G401 (cell line): ENCODE results near the gene CCDC3. TPM values are rescaled to one million over a fixed set of nuclear protein-coding genes. Genes with fewer than 3 reads are reported as not detected.

Source experiments
- DNase-seq: peaks from one replicate; pipeline ENCODE4 v3.0.0-alpha.2; 2015; ENCODE audit warnings: low spot score
- in situ Hi-C: cut with HindIII; loops from 2 replicates; pipeline ENCODE4 v1.10.0; 2016; ENCODE audit warnings: low sequenced_read_pairs, mixed read lengths
- total RNA-seq: library from RNA; depleted of rRNA; stranded (reverse); fragments of >200 nt; shearing (Covaris generic); gene quantifications from 2 replicates; pipeline ENCODE4 v1.2.3, GENCODE V29; 2014

Gene CCDC3
- total RNA-seq, 1 experiment from 2014 or later: not detected

GRCh38 chr10:12969951-12970350 is 31.6 kb downstream of the CCDC3 start:
- in situ Hi-C loops: no loop called here
- DNase-seq: no peak

- no peak for DNase-seq
- in situ Hi-C loops: no loop called here
Observed at GRCh38 chr10:12966067-12966466, 35.4 kb downstream of the CCDC3 start.

GRCh38 chr10:12965571-12965970 is 35.9 kb downstream of the CCDC3 start:
- in situ Hi-C loops: no loop called here
- no peak for DNase-seq

DNA sequence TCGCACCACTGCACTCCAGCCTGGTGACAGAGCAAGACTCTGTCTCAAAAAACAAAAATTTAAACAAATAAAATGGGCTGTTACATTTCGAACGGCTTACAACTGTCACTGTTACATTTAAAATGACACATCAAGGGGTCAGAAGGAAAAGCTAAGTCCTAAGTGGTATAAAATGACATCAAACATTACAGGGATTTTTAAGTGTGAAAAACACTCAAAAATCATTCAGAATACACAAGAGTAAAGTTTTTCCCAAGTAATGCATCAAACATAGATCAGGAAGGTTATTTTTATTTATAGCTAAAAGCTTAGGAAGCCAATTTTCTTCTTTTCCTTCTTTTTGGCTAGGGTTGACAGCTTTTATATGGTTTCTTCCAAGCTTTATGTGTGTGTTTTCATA is 39.0 kb downstream of the CCDC3 start:
- no peak for DNase-seq
- in situ Hi-C loops: no loop called here

DNA sequence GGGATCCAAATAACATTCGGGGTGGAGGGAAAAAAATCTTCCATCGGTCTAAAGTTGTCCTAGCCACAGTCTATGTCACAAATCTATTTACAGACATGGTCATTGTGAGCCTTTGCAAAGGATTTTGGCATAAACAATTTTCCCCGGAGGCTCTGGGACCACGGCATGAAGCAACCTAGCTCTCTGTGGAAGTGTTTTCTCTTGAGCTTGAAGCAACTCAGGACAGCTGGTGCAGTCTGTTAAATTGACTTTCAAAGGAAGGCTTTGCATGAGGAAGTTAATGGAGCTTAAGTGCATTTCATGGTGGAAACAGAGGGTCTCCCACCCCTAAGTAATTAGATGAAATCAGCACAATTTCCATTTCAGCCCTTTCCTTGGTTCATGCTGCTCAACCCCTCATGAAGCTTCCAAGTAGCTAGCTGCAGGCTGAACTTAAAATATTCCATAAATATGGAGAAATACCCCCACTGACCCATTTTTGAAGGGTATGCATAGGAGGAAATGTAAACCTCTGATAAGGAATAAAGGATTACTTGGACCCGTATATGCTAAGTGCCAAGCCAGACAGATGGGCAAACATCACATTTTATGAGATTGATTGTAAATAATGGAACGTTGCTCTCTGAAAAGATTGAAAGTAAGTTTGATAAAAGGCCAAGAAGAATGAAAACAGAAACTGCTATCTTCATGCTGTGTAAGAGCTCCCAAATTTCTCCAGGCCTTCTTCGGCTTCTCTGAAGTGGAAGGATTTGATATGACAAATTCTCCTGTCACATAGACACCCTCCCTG is 39.9 kb downstream of the CCDC3 start:
- in situ Hi-C loops: no loop called here
- no peak for DNase-seq

DNA sequence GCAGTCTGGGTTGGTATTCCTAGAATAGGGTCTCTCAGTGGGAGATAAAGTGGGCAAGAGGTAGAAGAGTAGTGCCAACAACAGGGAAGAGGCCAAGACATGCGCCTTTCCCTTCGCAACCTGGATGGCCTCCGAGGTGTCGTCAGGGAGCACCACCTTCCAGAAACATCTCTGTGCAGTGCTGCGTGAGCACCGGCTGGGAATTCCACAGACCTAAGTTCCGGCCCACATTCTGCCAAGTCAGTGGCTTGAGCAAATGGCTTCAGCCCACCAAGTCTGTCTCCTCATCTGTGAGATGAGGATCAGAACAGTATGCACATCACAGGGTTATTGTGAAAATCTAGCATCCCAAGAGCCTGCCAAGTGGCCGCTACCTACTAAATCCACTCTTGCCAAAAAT is 40.6 kb downstream of the CCDC3 start:
- peak; percentile 40 for DNase-seq
- in situ Hi-C loops: no loop called here

GRCh38 chr10:12960334-12960898 is 41.1 kb downstream of the CCDC3 start:
- in situ Hi-C loops: no loop called here
- peak; percentile 8 for DNase-seq

DNA sequence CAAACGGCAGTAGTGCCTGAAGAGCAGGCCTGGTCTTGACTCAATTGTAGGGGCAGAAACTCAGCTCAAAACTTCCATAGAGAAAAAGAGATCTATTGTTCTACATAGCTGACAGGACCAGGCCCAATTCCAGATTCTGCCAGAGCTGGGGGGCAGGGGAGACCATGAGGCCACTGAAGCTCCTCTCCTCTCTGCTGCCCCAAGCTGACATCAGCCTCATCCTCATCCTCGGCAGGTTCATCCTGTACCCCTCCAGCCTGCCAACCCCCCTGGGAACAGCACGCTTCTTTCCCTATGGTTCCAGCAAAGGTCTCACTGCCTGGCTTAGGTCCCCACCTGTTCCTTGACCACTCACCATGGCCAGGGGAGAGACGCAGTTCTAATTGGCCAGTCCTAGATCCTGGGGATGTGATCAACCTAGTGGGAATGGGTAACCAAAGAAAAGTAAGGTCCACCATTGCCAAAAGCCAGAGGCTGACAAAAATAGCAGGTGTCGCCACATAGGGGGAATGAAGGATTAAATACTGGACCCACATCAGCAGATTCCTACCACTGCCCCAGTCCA is 42.9 kb downstream of the CCDC3 start:
- in situ Hi-C loops: no loop called here
- DNase-seq: no peak

DNA sequence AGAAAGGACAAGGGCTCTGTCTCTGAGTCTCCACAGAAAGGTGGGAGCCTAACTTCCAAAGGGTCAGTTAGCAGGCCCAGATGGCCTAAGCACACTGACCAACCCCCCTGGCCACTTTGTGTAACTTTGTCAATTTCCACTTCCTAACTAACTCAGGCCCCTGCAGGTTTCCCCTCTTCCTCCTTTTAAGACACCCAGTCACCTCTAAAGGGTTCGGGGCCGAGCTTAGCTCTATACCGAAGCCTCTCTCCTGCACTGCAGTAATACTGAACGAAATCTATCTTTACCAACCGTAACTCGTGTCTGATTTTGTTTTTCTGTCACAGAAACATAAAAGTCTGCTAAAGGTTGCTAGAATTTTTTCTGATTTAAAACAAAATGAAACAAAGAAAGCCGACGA is 44.4 kb downstream of the CCDC3 start:
- in situ Hi-C loops: no loop called here
- no peak for DNase-seq

DNA sequence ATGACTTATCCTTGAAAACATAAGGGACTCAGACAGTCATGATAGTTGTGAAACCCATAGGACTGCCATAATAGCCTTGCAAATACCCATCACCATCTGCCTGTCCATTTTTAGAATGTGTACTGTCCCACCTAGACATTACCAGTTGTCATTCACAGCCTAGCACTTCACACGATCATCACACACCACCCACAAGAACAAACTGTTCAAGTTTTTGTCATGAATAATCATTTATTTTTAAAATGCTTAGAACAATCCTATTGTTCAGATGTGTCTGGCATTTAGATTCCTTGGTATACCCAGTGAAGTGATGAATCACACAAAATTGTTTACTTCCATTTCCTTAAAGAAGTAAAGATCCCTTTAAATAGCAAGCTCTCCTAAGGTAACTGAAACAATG is 46.6 kb downstream of the CCDC3 start:
- in situ Hi-C loops: no loop called here

DNA sequence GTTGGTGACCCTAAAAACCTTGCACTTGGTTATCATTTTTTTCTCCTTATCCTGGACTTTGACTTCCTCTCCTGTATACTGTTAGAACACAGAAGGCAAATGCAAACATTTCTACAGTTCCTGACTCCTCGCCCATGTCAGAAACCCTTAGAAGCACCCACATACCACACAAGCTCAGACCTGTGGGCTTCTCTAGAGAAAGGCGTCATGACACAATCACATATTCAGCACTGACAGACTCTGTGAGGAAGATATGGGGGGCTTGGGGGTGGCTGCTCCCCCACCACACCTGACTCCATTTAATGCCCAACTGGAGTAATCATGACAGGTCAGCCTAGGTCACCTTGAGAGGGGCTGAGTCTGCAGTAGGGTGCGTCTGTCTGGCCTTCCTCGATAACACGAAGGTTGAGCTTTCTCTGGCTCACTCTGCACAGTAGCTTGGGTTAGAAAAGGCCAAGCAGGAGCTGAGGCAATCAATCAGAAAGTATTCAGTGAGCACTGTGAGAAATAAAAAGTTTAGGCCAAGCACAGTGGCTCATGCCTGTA is 50.9 kb downstream of the CCDC3 start:
- no peak for DNase-seq
- in situ Hi-C loops: no loop called here

More for the DNA sequence above, 46.6 kb downstream of the CCDC3 start:
- DNase-seq: no peak

- in situ Hi-C loops: no loop called here
- DNase-seq: no peak
Observed at GRCh38 chr10:12949248-12949647, 52.3 kb downstream of the CCDC3 start.

DNA sequence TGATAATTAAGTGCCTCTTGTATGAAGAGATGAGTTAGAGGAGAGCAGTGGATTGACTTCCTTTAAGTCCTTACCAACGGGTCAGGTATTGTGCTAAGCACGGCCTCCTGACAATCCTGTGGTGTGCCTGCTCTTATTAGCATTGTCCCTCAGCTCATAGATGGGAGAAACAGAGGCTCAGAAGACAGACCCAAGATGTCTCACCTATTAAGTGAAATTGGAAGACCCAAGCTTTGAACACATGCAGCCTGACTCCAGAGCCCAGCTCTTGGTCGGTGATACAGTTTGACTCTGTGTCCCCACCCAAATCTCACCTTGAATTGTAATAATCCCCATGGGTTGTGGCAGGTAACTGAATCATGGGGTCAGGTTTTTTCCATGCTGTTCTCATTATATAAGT is 53.8 kb downstream of the CCDC3 start:
- no peak for DNase-seq
- in situ Hi-C loops: no loop called here

- DNase-seq: no peak
- in situ Hi-C loops: no loop called here
Observed at GRCh38 chr10:12946372-12946771, 55.1 kb downstream of the CCDC3 start.

DNA sequence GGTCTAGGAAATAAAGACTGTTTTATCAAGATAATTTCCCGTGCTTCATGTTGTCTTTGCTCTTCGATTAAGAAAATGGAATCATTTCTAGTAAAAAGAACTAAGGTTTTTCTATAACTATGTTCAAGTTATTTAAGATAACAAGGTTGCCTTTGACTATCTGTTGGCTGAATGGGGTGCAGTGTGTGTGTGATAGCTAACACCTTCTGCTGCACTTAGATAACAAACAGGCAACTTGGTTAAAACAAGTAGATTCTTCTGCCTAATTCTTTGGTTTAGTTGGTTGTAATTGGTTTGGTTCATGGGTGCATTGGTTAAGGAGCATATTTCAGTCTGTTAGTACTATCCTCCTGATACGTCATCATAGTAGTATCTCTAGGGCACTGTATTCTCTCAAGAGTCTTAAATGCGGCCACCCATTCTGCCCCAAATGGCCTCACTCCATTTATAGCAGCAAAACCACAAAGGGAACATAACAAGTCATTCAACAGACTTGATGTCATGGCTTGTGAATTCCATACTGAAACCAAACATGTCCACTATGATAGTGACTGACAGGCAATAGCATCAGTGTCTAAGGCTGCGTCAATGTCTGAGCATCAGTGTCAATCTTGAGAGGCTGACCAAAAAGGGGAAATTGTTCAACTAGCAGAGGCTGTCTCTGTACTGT is 55.7 kb downstream of the CCDC3 start:
- no peak for DNase-seq
- in situ Hi-C loops: no loop called here

- in situ Hi-C loops: no loop called here
- DNase-seq: no peak
Observed at GRCh38 chr10:12944931-12945330, 56.6 kb downstream of the CCDC3 start.

DNA sequence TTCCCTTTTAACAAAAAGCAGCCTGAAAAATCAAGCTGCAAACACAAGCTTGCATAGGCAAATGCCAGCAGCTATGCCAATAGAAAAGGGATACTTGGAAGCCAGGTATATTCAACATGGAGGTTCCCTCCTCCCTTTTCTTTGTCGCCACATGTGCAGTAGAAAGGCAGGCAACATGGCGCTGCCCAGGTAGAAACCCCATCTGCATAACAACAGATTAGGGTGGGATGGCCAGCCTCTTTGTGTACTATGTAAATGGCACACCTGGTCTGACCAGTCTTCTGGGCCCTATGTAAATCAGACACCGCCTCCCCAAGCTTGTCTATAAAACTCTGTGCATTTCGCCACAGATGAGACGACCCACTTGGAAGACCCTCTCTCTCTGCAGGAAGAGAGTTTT is 58.1 kb downstream of the CCDC3 start:
- DNase-seq: no peak
- in situ Hi-C loops: no loop called here

- in situ Hi-C loops: no loop called here
- DNase-seq: no peak
Observed at GRCh38 chr10:12941966-12942365, 59.5 kb downstream of the CCDC3 start.

DNA sequence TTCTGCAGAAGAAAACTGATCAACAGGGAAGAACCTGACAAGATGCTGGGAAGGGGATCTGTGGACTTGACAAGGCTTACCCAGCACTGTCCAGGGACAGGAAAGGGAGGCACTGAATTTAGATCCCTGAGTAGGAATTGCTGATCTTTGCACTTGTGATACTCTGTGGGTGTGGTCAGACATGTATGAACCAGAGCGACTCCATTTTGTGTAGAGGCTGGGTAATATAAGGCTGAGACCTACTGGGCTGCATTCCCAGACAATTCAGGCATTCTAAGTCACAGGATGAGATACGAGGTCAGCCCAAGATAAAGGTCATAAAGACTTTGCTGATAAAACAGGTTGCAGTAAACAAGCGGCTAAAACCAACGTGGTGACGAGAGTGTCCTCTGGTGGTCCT is 60.7 kb downstream of the CCDC3 start:
- in situ Hi-C loops: no loop called here
- DNase-seq: no peak

DNA sequence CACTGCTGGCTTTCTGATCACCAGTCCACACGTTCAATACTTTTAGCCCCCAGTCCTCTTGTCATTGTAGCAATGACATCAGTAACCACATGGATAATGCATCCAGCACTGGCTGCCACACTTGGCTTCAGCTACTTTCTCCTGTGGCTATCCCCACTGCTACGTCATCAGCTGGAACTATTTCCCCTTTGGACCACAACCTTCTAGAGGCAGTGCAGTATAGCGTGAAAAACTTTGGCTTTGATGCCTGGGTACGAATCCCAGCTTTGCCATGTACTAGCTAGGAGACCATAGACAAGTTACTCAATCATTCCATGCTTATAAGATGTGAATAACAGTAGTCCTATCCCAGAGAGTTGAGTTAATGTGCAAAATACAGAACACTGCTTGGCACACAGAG is 63.2 kb downstream of the CCDC3 start:
- in situ Hi-C loops: no loop called here
- no peak for DNase-seq
